Measurements from ENCODE around the gene CDK16. TPM values are rescaled to one million over a fixed set of nuclear protein-coding genes. Genes with fewer than 3 reads are reported as not detected.

The CDK16 gene
- polyA plus RNA-seq, 1 donor from 2014 or later: 99.0 TPM

- no peaks in the 10 kb centered on the region for H3K27me3 ChIP-seq (ENCODE audit: insufficient read depth, low read depth, low read length)
- H3K9me2 ChIP-seq (ENCODE audit: insufficient read depth, low read length): no peaks in the 10 kb centered on the region
- no peaks in the 10 kb centered on the region for H3F3A ChIP-seq (ENCODE audit: insufficient read depth, low read length, poor library complexity, severe bottlenecking)
- H3K9me3 ChIP-seq (ENCODE audit: low read length): no peaks in the 10 kb centered on the region
- no peak overlapping the region for H3K4me2 ChIP-seq (ENCODE audit: low read length)
- no peaks in the 10 kb centered on the region for H3K79me2 ChIP-seq (replicated peaks; ENCODE audit: insufficient read depth, low read length)
- H4K20me1 ChIP-seq (ENCODE audit: insufficient read depth): no peaks in the 10 kb centered on the region
- TF ChIP-seq REST (IDR thresholded peaks at IDR 0.05; ENCODE audit: borderline replicate concordance): no peak
- no peak for TF ChIP-seq MXI1 (conservative IDR thresholded peaks at IDR 0.05; ENCODE audit: poor library complexity, severe bottlenecking)
- TF ChIP-seq SMC3 (conservative IDR thresholded peaks at IDR 0.05; ENCODE audit: poor library complexity): no peak
- TF ChIP-seq POLR2AphosphoS5 (IDR thresholded peaks at IDR 0.05): no peak
- TF ChIP-seq EZH2 (IDR thresholded peaks at IDR 0.05; ENCODE audit: borderline replicate concordance, insufficient read depth, low read length, poor library complexity, severe bottlenecking): no peak
- no peak for TF ChIP-seq TAF1 (IDR thresholded peaks at IDR 0.05; ENCODE audit: low read depth)
- no peak for TF ChIP-seq EP300 (conservative IDR thresholded peaks at IDR 0.05; ENCODE audit: poor library complexity, severe bottlenecking)
- no peak for TF ChIP-seq CTCF (IDR thresholded peaks at IDR 0.05; ENCODE audit: poor library complexity, severe bottlenecking)
- no peak for TF ChIP-seq RAD21 (conservative IDR thresholded peaks at IDR 0.05)
- H2AFZ ChIP-seq (ENCODE audit: low read depth, low read length): no peak overlapping the region
- H3K27ac ChIP-seq (ENCODE audit: low read length): no peak overlapping the region
- H3K36me3 ChIP-seq (ENCODE audit: insufficient read depth, low read length): no peaks in the 10 kb centered on the region
- no peak overlapping the region for H3K9ac ChIP-seq (ENCODE audit: low read length)
- H3K4me3 ChIP-seq (ENCODE audit: low read length): no peak overlapping the region
These were observed 48.2 kb downstream of the CDK16 start for GRCh38 chrX:47266643-47267042.

- Histone ChIP-seq H3K9me2 (ENCODE audit: insufficient read depth, low read length) (no peaks in the 10 kb centered on the region), H3K9ac (ENCODE audit: low read length) (no peak overlapping the region), H3K79me2 (replicated peaks; ENCODE audit: insufficient read depth, low read length) (no peaks in the 10 kb centered on the region), H3K4me2 (ENCODE audit: low read length) (no peak overlapping the region), H3K27me3 (ENCODE audit: insufficient read depth, low read depth, low read length) (no peaks in the 10 kb centered on the region), H3F3A (ENCODE audit: insufficient read depth, low read length, poor library complexity, severe bottlenecking) (no peaks in the 10 kb centered on the region), H3K36me3 (ENCODE audit: insufficient read depth, low read length) (no peaks in the 10 kb centered on the region), H4K20me1 (ENCODE audit: insufficient read depth) (no peaks in the 10 kb centered on the region), H3K27ac (ENCODE audit: low read length) (no peak overlapping the region), H3K9me3 (ENCODE audit: low read length) (no peaks in the 10 kb centered on the region), H3K4me3 (ENCODE audit: low read length) (no peak overlapping the region), H2AFZ (ENCODE audit: low read depth, low read length) (no peak overlapping the region)
- TF ChIP-seq POLR2AphosphoS5 (IDR thresholded peaks at IDR 0.05) (no peak), EP300 (conservative IDR thresholded peaks at IDR 0.05; ENCODE audit: poor library complexity, severe bottlenecking) (no peak), CTCF (IDR thresholded peaks at IDR 0.05; ENCODE audit: poor library complexity, severe bottlenecking) (no peak), MXI1 (conservative IDR thresholded peaks at IDR 0.05; ENCODE audit: poor library complexity, severe bottlenecking) (no peak), RAD21 (conservative IDR thresholded peaks at IDR 0.05) (no peak), REST (IDR thresholded peaks at IDR 0.05; ENCODE audit: borderline replicate concordance) (no peak), TAF1 (IDR thresholded peaks at IDR 0.05; ENCODE audit: low read depth) (no peak), EZH2 (IDR thresholded peaks at IDR 0.05; ENCODE audit: borderline replicate concordance, insufficient read depth, low read length, poor library complexity, severe bottlenecking) (no peak), SMC3 (conservative IDR thresholded peaks at IDR 0.05; ENCODE audit: poor library complexity) (no peak)
These were observed 53.5 kb downstream of the CDK16 start for GRCh38 chrX:47272013-47272408.

Measured in neural cell (in vitro differentiated cells).